ENCODE results near the gene FSCN2. TPM values are rescaled to one million over a fixed set of nuclear protein-coding genes. Genes with fewer than 3 reads are reported as not detected.

The FSCN2 gene
- total RNA-seq, 1 experiment from 2014 or later: 4.3 TPM

DNA sequence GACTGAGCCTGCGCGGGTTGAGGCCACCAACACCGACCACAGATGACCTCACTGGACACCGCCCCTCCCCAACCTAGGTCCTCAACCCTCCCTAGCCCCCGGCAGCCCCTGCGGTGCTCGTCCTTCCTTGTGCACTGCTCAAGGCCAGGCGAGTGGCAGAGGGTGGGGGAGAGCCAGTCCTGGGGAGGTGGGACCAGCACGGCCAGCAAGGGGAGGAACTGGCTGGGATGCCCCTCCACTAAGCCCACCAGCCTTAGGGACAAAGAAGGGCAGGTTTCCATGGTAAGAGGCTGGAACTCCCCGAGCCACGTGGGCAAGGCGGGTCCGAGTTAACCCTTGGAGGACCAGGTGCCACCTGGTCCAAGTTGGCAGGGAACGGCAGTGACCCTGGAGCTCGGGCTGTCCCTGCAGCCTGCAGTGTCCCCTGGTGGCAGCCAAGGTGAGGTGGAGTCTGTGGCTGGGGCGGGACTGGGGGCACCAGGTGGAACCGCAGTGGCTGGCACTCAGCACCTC is 9.2 kb downstream of the FSCN2 start:
- no TSS peak for BruUV-seq (replicated peaks)
- CTCF ChIA-PET: no interaction called here
- peak in 1 of 2 experiments; percentile 42 for DNase-seq
- H3F3A ChIP-seq (ENCODE audit: insufficient read depth, low read depth): no peaks in the 10 kb centered on the region
- H2AFZ ChIP-seq: no peak overlapping the region
- no peak overlapping the region for H3K4me3 ChIP-seq
- H3K27ac ChIP-seq: no peak overlapping the region
- H3K9me2 ChIP-seq (ENCODE audit: insufficient read depth): no peaks in the 10 kb centered on the region
- POLR2A ChIA-PET (ENCODE audit: unreplicated experiment): no interaction called here
- TF ChIP-seq EZH2 (IDR thresholded peaks at IDR 0.05; ENCODE audit: low read depth): no peak
- TF ChIP-seq, protein P1, sequence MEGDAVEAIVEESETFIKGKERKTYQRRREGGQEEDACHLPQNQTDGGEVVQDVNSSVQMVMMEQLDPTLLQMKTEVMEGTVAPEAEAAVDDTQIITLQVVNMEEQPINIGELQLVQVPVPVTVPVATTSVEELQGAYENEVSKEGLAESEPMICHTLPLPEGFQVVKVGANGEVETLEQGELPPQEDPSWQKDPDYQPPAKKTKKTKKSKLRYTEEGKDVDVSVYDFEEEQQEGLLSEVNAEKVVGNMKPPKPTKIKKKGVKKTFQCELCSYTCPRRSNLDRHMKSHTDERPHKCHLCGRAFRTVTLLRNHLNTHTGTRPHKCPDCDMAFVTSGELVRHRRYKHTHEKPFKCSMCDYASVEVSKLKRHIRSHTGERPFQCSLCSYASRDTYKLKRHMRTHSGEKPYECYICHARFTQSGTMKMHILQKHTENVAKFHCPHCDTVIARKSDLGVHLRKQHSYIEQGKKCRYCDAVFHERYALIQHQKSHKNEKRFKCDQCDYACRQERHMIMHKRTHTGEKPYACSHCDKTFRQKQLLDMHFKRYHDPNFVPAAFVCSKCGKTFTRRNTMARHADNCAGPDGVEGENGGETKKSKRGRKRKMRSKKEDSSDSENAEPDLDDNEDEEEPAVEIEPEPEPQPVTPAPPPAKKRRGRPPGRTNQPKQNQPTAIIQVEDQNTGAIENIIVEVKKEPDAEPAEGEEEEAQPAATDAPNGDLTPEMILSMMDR (conservative IDR thresholded peaks at IDR 0.05): peak; percentile 56
- no peaks in the 10 kb centered on the region for H3K79me2 ChIP-seq (ENCODE audit: low read depth)
- no peaks in the 10 kb centered on the region for H3K9me3 ChIP-seq (ENCODE audit: insufficient read depth, low read depth)
- no peaks in the 10 kb centered on the region for H4K20me1 ChIP-seq (ENCODE audit: insufficient read depth)
- H3K4me1 ChIP-seq (replicated peaks; ENCODE audit: insufficient read depth): no peaks in the 10 kb centered on the region
- intact Hi-C loops (cut with micrococcal nuclease; ENCODE audit: unreplicated experiment): no loop called here
- no peaks in the 10 kb centered on the region for H3K27me3 ChIP-seq (ENCODE audit: insufficient read depth, low read depth)
- H3K4me2 ChIP-seq: no peak overlapping the region
- H3K36me3 ChIP-seq (ENCODE audit: low read depth): no peaks in the 10 kb centered on the region

DNA sequence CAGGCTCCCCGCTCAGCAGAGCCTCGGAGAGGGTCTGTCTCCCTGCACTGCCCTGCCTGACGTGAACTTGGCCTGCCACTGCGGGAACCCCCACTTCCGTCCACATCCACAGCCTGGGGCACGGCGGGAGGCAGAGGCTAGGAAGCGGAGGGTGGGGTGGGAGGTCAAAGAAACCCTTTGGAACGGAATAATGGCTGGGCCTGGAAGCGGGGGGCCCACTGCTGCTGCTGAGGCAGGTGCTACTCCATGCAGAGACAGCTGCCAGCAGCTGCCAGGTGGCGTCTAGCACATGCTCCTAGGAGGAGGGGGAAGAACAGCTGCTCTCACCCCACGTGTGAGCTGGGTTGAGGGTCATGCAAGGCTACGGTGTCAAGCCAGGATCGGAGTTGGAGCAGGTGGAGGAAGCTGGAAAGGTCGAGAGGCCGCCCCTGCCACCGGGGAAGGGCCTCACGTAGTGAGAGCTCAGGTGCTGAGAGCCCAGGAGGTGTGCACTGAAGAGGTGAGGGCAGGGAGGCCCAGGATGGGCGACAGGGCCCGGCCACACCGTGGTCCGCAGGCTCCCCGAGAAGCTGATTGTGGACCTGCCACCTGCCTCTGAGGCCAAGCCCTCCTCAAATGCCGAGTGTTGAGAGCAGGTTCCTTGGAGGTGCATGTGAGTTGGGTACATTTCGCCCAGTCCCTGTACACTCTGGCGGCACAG is 9.8 kb downstream of the FSCN2 start:
- Histone ChIP-seq H3K4me2 (no peak overlapping the region), H3K79me2 (ENCODE audit: low read depth) (no peaks in the 10 kb centered on the region), H4K20me1 (ENCODE audit: insufficient read depth) (no peaks in the 10 kb centered on the region), H3K9me2 (ENCODE audit: insufficient read depth) (no peaks in the 10 kb centered on the region), H3K27me3 (ENCODE audit: insufficient read depth, low read depth) (no peaks in the 10 kb centered on the region), H2AFZ (no peak overlapping the region), H3K9me3 (ENCODE audit: insufficient read depth, low read depth) (no peaks in the 10 kb centered on the region), H3K27ac (no peak overlapping the region), H3K4me3 (no peak overlapping the region), H3K36me3 (ENCODE audit: low read depth) (no peaks in the 10 kb centered on the region), H3K4me1 (replicated peaks; ENCODE audit: insufficient read depth) (no peaks in the 10 kb centered on the region), H3F3A (ENCODE audit: insufficient read depth, low read depth) (no peaks in the 10 kb centered on the region)
- TF ChIP-seq, protein P1 (conservative IDR thresholded peaks at IDR 0.05): 0 out of 2 replicates have a peak, but pooled peaks have one; percentile 12
- no peak for TF ChIP-seq EZH2 (IDR thresholded peaks at IDR 0.05; ENCODE audit: low read depth)
- no TSS peak for BruUV-seq (replicated peaks)
- intact Hi-C loops (cut with micrococcal nuclease; ENCODE audit: unreplicated experiment): no loop called here
- POLR2A ChIA-PET (ENCODE audit: unreplicated experiment): interaction anchor here (0.6 kb wide), 1 partner anchor 11 kb away, joined by 5 read pairs; no protein-coding TSS in a partner anchor
- CTCF ChIA-PET: no interaction called here
- no peak for DNase-seq

DNA sequence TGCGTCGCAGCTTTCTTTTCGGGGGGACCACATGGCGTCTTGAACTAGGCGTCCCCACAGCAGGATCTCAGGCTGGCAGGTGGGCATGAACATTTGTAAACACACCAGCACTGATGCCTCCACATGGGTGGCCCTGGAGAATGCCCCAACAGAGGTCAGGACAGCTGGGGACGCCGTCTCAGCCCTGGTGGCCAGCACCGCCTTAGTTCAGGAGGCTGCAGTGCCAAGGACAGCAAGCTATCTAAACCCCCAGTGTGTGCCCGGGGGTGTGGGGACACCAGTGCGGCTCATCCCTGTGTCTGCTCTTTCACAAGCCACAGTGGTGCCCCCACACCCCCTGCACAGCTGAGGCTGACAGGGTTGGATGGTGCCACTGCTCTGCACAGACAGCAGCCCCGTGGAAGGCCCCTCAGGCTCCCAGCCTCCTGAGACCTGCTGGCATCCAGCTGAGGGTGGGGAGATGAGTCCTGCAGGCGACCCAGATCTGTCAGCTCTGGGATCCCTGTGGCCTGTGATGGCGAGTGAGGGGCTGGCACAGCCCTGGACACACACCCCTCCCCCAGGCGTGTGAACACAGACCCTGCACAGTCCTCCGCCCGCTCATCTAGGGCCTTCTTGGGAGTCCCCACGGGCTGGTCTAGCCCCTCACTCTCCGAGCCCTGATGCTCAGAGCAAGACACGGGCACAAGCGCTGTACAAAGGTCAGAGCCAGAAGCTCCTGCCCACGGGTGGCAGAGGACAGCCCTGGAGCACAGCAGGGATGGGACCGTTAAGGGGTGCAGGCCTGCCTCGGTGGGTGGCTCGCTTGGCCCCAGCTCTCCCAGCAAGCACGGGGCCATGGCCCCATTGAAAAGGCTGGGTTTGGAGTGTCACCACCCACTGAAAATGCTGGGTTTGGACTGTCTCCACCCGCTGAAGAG is 10.7 kb downstream of the FSCN2 start:
- Histone ChIP-seq H3K9me2 (ENCODE audit: insufficient read depth) (no peaks in the 10 kb centered on the region), H3K36me3 (ENCODE audit: low read depth) (no peaks in the 10 kb centered on the region), H3K4me2 (no peak overlapping the region), H3F3A (ENCODE audit: insufficient read depth, low read depth) (no peaks in the 10 kb centered on the region), H3K4me3 (no peak overlapping the region), H3K9me3 (ENCODE audit: insufficient read depth, low read depth) (no peaks in the 10 kb centered on the region), H2AFZ (no peak overlapping the region), H3K79me2 (ENCODE audit: low read depth) (no peaks in the 10 kb centered on the region), H3K27ac (no peak overlapping the region), H3K4me1 (replicated peaks; ENCODE audit: insufficient read depth) (no peaks in the 10 kb centered on the region), H4K20me1 (ENCODE audit: insufficient read depth) (no peaks in the 10 kb centered on the region), H3K27me3 (ENCODE audit: insufficient read depth, low read depth) (no peaks in the 10 kb centered on the region)
- no peak for DNase-seq
- no peak for TF ChIP-seq EZH2 (IDR thresholded peaks at IDR 0.05; ENCODE audit: low read depth)
- TF ChIP-seq, protein P1 (conservative IDR thresholded peaks at IDR 0.05): no peak
- intact Hi-C loops (cut with micrococcal nuclease; ENCODE audit: unreplicated experiment): no loop called here
- CTCF ChIA-PET: no interaction called here
- no TSS peak for BruUV-seq (replicated peaks)
- POLR2A ChIA-PET (ENCODE audit: unreplicated experiment): interaction anchor here (0.6 kb wide), 1 partner anchor 11 kb away, joined by 5 read pairs; no protein-coding TSS in a partner anchor
